GM21717 (cell line): ENCODE results near the gene NTN5.

Source experiments
- ATAC-seq: cut with Tn5 transposase; IDR thresholded peaks from one replicate; pipeline ENCODE4 v1.9.1; 2021; ENCODE audit warnings: mild to moderate bottlenecking, moderate library complexity; ENCODE audit not compliant: unreplicated experiment

The NTN5 gene

DNA sequence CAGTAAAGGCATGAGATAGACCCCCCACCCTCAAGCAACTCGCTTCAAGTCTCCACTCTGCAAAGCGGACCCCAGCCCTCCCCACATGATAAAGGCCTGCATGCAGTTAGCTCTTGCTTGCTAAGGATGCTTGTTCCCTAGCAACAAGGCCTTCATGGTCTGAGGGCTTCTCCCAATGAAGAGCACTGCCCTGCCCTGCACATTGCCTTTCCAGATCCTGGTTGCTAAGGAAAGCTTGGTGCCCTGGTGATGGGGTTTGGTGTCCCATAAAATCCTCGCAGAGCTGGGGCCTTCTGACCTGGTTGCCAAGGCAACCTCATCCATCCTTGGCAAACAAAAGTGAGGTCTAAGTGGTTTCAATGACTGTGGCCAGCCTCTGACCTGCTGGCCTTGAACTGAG lies 41.6 kb downstream of the NTN5 start:
- ATAC-seq, result no peak

DNA sequence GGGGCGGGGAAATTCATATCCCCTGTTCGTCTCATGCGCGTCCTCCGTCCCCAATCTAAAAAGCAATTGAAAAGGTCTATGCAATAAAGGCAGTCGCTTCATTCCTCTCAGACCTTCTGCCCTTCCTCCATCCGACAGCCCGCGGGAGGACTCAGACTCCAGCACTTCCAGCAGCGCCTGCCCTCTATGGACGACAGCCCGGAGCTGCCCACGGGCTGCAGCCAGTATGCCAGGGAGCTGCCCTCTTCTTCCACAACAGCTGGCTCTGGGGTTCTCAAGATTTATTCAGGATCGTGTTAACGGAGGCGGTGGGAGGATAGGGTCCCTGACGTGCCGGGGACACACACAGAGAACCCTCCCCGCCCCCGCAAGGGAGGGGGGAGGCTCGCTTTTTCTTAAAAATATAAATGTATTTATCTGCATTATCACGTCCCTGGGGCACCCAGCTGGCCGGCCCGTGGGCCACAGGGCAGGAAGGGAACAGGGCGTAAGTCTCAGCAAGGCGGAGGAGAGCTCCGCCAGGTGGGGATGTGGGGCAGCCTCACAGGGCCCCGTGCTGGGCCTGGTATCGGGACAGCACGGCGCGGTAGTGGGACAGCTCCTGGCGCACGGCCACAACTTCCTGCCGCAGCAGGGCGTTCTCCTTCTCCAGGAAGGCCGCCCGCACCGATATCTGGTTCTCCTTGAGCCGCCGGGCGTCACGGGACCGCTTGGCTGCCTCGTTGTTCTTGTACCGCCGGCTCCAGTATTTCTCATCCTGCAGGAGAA lies 42.3 kb downstream of the NTN5 start:
- ATAC-seq, result no peak

DNA sequence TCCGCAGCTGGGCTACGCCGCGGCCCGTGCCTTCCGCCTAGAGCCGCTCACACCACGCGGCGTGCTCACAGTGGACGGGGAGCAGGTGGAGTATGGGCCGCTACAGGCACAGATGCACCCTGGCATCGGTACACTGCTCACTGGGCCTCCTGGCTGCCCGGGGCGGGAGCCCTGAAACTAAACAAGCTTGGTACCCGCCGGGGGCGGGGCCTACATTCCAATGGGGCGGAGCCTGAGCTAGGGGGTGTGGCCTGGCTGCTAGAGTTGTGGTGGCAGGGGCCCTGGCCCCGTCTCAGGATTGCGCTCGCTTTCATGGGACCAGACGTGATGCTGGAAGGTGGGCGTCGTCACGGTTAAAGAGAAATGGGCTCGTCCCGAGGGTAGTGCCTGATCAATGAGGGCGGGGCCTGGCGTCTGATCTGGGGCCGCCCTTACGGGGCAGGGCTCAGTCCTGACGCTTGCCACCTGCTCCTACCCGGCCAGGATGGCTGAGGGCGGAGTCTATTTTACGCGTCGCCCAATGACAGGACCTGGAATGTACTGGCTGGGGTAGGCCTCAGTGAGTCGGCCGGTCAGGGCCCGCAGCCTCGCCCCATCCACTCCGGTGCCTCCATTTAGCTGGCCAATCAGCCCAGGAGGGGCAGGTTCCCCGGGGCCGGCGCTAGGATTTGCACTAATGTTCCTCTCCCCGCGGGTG lies 43.1 kb downstream of the NTN5 start:
- no peak for ATAC-seq

DNA sequence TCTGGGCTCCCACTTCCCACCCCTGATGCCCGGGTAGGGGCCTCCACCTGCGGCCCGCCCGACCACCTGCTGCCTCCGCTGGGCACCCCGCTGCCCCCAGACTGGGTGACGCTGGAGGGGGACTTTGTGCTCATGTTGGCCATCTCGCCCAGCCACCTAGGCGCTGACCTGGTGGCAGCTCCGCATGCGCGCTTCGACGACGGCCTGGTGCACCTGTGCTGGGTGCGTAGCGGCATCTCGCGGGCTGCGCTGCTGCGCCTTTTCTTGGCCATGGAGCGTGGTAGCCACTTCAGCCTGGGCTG lies 43.6 kb downstream of the NTN5 start:
- no peak for ATAC-seq

DNA sequence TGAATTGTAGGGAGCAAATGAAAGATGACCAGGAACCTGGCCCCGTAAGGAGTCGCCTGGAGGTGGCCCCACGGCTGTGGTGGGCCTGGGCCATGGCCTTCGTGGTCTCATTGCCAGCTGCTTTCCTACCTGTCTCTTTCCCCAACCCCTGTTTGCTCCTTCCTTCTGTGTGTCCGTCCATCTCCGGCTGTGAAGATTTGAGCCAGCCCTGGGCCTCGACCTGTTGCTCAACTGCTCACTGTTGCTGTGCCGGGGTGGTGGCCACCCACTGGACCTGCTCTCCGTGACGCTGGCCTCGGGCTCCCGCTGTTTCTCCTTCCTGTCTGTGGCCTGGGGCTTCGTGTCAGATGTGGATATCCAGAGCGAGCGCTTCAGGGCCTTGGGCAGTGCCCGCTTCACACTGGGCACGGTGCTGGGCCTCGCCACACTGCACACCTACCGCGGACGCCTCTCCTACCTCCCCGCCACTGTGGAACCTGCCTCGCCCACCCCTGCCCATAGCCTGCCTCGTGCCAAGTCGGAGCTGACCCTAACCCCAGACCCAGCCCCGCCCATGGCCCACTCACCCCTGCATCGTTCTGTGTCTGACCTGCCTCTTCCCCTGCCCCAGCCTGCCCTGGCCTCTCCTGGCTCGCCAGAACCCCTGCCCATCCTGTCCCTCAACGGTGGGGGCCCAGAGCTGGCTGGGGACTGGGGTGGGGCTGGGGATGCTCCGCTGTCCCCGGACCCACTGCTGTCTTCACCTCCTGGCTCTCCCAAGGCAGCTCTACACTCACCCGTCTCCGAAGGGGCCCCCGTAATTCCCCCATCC lies 44.1 kb downstream of the NTN5 start:
- ATAC-seq, result no peak

DNA sequence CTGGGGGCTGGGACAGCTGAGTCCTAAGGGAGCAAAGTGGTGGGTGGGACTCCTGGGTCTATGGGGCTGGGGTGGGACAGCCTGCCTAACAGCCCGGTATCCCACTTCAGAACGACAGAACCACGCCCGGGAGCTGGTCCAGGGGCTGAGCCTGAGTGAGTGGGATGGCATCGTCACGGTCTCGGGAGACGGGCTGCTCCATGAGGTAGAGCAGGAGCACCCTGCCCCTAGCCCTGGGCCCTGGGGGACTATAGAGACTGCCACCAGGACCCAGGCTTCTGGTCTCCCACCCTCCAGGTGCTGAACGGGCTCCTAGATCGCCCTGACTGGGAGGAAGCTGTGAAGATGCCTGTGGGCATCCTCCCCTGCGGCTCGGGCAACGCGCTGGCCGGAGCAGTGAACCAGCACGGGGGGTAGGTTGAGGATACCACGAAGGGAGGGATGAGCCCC lies 44.9 kb downstream of the NTN5 start:
- ATAC-seq, result no peak

DNA sequence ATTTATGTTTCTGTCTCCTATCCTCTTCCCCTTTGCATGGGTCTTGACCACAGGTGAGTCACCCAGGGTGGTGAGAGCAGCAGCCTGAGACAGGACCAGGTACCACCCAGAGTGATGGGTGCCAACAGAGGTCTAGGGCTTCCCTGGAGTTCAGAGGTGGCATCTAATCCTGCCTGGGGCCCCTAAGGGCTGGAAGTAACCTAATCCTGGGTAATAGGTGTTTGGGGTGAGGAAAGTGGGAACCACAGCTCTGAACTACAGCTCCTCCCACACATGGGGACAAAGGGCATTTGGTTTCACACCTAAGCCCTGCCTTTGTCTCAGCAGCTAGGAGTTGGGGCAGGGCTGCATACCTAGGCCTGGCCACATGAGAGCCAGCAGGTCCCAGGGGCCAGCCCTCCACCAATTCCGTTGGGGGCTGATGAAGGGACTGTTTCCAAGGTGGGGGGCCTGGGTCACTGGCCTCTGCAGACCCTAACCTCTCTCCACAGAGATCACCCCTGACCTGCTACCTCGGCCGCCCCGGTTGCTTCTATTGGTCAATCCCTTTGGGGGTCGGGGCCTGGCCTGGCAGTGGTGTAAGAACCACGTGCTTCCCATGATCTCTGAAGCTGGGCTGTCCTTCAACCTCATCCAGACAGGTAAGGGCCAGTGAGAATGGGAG lies 45.5 kb downstream of the NTN5 start:
- ATAC-seq, result no peak

DNA sequence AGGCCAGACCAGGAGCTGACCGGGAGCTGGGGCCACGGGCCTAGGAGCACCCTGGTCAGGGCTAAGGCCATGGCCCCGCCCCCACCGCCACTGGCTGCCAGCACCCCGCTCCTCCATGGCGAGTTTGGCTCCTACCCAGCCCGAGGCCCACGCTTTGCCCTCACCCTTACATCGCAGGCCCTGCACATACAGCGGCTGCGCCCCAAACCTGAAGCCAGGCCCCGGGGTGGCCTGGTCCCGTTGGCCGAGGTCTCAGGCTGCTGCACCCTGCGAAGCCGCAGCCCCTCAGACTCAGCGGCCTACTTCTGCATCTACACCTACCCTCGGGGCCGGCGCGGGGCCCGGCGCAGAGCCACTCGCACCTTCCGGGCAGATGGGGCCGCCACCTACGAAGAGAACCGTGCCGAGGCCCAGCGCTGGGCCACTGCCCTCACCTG lies 46.9 kb downstream of the NTN5 start:
- no peak for ATAC-seq

DNA sequence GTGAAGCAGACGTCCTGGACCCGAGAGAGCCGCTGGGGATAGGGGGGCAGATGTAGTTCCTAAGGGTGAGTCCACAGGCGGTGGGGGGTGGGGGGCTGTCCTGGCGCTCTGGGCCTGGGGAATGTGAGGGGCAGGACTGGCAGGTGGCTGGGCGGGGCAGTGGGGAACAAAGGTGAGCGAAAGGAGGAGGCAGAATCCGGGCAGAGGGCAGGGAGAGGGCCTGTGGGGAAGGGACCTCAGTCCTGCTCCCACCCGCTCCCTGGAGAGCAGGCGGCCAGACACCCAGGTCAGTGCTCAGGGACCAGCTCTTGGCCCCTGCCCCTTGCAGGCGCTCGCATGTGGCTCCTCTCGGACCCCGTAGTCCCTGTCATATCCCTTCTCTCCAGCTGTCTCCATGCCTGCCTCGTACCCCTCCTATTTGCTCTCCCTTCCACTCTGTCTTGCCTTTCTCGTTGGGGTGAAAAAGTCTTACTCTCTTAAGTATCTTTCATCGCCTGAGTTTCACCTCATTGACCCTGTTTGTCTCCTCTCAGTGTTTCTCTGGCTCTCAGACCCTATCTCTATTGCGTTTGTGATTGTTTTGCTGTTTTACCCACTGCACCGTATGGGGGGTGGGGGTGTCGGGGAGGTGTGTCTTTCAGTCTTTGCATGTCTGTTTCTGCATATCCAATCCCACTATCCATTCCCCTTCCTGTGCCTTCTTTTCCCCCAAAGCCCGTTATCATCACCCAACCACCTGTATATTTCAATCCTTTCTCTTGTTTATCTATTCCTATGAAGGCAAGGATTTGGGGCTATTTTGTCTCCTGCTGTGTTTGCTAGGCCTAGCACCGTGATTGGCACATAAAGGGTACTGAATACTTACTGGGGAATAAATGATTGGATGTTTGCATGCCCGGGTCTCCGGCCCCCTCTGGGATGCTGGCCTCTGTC lies 47.8 kb downstream of the NTN5 start:
- ATAC-seq, result no peak

DNA sequence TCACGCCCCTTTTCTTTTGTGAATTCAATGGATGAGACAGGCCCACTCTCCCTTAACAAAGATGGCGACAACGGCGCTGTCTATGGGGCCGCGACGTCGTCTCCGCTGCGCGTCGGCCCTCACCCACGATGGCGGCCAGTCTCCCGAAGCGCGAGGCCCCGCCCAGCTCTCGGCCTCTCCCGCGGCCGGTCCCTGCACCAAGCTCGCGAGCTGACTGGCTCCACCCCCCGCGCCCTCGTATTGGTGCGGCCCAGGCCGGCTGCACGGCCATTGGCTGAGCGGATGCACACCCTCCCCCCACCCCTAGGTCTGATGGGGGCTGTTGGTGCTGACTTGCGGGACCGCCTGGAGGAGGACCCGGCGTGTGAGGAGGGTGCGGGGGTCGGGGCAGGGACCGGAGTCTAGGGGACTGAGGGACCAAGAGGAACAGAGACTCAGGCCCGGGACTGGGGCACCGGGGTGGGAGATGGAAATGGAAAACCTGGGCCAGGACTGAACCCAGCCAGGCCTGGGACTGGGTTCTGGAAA lies 48.7 kb downstream of the NTN5 start:
- ATAC-seq, result peak; percentile 51

DNA sequence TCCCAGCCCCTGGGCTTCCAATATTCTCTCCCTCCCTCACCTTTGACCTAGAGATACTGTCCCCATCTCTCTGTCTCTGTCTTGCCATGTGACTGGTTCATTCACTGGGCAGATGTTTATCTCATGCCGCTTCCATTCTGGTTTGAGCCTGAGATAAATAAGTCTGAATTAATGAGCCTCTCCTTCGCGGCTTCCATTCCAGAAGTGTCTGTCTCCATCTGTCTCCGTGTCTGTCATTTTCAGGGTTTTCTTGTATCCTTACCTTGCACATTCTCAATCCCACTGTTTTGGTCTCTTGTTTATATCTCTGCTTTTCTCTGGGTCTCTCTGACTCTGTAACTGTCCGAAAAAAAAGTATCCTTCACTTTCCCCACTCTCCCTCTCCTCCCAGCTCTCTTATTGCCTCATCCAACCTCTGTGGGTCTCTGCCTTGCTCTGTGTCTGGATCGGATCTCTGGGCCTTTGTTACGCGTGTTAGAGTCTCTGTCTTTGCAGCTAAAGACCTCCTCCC lies 49.2 kb downstream of the NTN5 start:
- no peak for ATAC-seq

DNA sequence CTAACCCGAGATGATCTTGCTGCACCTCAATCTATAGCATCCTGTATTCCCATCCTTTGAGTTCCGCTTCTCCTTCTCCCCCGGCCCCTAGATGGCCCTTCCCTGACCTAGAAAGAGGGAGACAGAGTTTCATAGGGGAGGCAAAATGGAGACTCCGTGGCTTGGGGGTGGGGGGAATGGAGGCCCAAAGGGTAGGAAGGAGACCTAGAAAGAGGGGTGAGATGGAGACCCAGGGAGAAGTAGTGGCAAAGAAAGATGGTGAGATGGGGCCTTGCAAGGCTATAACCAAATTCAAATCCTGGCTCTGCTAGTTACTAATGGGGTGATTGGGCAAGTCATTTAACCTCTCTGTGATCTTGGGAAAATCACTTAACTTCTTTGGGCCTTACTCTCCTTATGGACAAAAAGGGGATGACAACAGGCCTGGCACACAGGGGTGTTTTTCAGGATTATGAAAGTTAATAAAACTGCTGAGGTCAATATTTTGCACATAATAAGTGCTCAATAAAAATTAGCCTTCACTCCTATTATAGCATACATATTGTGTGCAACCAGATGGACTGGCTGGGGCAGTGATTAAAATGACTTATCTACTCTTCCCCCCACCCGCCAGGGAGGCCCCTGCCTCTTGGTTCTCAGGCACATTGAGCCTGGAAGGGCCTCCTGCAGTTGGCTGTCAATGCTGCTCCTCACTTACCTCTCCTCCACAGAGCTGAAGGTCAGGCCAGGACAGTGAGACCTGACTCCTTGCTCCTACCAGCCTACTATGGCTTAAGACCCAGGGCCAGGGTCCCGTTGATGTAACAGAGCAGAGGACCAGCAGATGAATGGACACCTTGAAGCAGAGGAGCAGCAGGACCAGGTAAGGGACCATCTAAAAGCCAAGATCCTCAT lies 52.9 kb downstream of the NTN5 start:
- no peak for ATAC-seq

DNA sequence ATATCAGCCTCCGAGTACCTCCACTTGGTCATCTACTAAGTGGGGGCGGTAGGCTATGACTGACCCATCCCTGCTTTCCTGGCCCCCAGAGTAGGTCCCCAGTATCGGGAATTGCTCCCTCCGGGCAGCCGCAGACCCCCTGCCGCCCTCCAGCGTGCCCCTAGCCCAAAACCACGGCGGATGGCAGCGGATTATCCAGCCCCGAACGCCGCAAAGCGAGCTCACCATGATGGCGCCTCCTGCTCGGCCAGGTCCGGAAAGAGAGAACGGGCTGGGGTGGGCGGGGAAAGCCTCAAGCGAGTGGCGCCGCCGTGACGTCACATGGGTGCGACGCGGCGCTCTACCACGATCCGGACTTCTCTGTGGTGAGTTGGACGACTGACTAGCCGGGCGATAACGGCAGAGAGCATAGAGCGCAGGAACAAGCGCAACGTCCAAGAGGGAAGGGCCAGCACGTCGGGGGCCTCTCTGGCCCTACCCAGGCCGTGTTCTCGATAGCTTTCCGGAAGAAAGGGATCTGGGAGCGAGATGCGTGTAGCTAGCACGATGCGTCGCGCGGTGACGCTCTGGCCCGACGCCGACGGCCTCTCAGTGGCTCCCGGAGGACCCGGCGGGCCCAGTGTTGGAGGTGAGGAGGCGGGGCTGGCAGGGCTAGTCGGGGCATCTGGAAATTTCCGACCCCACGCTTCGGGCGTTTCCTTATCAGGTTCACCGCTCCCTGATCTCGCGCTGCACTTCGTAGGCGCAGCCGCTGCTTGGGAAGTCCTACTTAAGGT lies 53.7 kb downstream of the NTN5 start, which contains the start of the genes RPL18 and SPHK2:
Gene RPL18 (minus strand): TSS at position 263 of the 776 bp plus-strand sequence. CDS start 35 bp downstream, at position 228.
Gene SPHK2 (plus strand): TSS at position 591 of the 776 bp plus-strand sequence. CDS start 1,009 bp downstream, outside the sequence.
- ATAC-seq, result peak; percentile 65

DNA sequence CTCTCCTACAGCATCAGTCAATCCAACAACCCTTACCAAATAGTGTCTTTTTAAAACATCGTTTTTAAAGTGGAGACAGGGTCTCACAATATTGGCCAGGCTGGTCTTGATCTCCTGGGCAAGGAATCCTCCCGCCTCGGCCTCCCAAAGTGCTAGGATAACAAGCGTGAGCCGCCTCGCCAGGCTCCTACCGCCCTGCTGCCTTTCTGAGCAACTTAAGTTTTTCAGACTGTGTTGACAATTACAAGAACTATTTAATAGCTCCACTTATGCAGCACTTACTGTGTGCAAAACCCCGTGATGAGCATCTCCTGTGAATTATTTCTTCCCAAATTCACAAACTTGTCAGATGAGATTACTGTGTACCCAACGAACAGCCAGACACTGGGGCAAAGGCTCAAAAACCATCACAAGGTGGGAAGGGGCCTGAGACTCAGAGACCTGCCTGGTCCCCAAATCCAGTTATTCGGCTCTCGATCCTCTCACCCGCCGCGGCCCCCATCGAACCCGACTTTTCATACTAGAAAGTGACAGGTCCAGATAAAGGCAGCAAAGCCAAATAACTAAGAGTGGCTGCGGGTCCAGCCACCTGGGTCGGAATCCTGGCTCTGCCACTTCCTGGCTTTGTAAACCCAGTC lies 54.4 kb downstream of the NTN5 start:
- ATAC-seq, result no peak

DNA sequence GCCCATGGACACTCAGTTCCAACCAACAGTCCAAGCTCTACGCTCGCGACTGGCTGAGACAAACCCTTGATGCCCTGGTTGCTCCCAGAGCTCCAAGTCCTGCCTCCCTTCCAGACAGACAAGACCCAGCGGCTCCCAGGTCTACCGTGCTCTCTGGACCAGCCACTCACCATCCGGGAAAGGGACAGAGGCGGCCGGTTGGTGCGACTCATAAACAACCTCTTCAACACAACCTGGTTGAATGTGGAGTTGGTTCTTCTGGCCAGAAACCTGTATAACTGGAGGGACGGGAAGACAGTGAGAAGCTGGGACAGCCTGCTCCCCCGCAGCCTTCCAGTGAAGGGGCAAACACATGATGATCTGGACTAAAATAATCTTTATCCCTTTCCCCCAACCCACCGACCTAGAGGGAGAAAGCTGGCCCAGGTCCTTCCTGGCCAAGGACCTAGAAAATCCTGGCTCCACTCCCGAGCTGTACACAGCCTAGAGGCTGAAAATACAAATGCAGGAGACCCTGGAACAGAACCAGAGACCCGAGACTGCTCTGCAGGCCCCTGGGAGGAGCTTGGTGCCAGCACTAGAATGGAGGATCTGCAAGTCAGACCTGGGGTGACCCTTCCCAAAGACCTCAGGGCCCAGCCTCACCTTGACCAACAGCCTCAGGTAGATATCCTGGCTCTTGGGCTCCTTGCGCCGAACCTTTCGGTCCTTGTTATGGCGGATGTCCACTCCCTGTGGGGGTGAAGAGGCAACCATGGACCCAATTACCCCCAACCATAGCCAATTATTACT lies 55.5 kb downstream of the NTN5 start:
- ATAC-seq, result no peak

DNA sequence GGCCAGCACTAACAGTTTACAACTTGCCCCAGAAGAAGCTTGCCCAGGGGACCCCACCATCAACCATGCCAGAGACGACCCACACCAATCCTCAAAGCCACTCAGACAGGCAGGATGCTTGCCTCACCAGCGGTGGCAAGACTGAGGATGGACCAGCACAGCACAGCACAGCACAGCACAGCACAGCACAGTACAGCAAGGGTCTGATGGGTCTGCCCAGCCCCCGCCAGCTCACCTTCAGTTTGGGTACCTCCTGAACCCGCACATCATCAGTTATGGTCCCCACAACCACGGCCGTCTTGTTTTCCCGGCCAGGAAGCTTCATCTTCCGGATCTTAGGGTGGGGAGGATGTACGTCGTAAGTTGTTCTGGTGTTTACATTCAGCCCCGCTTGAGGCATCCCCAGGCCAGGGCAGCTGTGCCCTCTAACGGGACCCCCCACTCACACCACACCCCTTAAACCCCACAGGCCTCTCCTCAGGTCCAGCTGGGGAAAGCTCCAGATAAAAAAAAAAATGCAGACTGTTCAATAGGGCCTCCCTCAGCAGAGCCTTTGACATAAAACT lies 56.2 kb downstream of the NTN5 start:
- ATAC-seq, result no peak
